ACC112 (cell line): ENCODE measurements around the gene RFX2.
"Not testable (repeated sequence)": the region's sequence is repeated elsewhere in the genome, so short reads cannot be mapped to it uniquely, and the experiment has no call there.

Experiments
- H2AFZ ChIP-seq: fragments of 200-600 bp; sonication (generic); one replicate; pipeline ENCODE4 v1.6.0; 2017; ENCODE audit warnings: antibody characterized with exemption, low read length; ENCODE audit not compliant: unreplicated experiment
- H3K27ac ChIP-seq: fragments of 200-600 bp; sonication (generic); 2 replicates; pipeline ENCODE4 v1.5.1; 2014; ENCODE audit warnings: low read depth, mild to moderate bottlenecking, antibody characterized with exemption, low read length, moderate library complexity
- H3K27me3 ChIP-seq: fragments of 200-600 bp; sonication (generic); 2 replicates; pipeline ENCODE4 v1.6.1; 2014; ENCODE audit warnings: mild to moderate bottlenecking, antibody characterized with exemption, low read length, moderate library complexity, mixed read lengths; ENCODE audit not compliant: insufficient read depth
- H3K36me3 ChIP-seq: fragments of 200-600 bp; sonication (generic); 2 replicates; pipeline ENCODE4 v1.6.1; 2016; ENCODE audit warnings: mild to moderate bottlenecking, antibody characterized with exemption, low read length, moderate library complexity, mixed read lengths; ENCODE audit not compliant: insufficient read depth
- H3K4me1 ChIP-seq: fragments of 200-600 bp; sonication (generic); one replicate; pipeline ENCODE4 v1.6.1; 2016; ENCODE audit warnings: low read length, mixed read lengths; ENCODE audit not compliant: insufficient read depth, unreplicated experiment, control insufficient read depth
- H3K4me3 ChIP-seq: fragments of 200-600 bp; sonication (generic); 2 replicates; pipeline ENCODE4 v1.5.1; 2014; ENCODE audit warnings: mild to moderate bottlenecking, low read depth, low read length
- H3K79me2 ChIP-seq: fragments of 200-600 bp; sonication (generic); one replicate; pipeline ENCODE4 v1.6.0; 2016; ENCODE audit warnings: low read length; ENCODE audit not compliant: control insufficient read depth, unreplicated experiment, insufficient read depth

Gene RFX2

GRCh38 chr19:6034512-6034911, 75.8 kb downstream of the RFX2 start:
- no peaks in the 10 kb centered on the region for H3K36me3 ChIP-seq
- H2AFZ ChIP-seq: no peak overlapping the region
- H3K27ac ChIP-seq: no peak overlapping the region
- no peak overlapping the region for H3K4me3 ChIP-seq
- peaks cover 7% of the 10 kb centered on the region for H3K4me1 ChIP-seq
- H3K79me2 ChIP-seq: no peaks in the 10 kb centered on the region
- H3K27me3 ChIP-seq: no peaks in the 10 kb centered on the region

GRCh38 chr19:6033744-6034264, 76.5 kb downstream of the RFX2 start:
- Histone ChIP-seq H3K36me3 (no peaks in the 10 kb centered on the region), H2AFZ (no peak overlapping the region), H3K4me3 (no peak overlapping the region), H3K79me2 (no peaks in the 10 kb centered on the region), H3K4me1 (peaks cover 2% of the 10 kb centered on the region), H3K27ac (no peak overlapping the region), H3K27me3 (no peaks in the 10 kb centered on the region)

DNA sequence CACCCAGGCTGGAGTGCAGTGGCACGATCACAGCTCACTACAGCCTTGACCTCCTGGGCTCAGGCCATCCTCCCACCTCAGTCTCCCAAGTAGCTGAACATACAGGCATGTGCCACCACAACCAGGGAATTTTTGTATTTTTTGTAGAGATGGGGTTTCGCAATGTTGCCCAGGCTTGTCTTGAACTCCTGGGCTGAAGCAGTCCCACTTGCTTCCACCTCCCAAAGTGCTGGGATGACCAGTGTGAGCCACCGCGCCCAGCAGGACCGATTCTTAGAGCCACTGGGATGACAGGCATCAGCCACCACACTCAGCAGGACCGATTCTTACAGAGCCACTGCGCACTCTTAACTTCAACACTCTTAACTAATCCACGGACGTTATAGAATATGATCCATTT, 77.5 kb downstream of the RFX2 start:
- peaks cover 2% of the 10 kb centered on the region for H3K4me1 ChIP-seq
- no peaks in the 10 kb centered on the region for H3K79me2 ChIP-seq
- no peak overlapping the region for H3K27ac ChIP-seq
- H3K4me3 ChIP-seq: no peak overlapping the region
- H2AFZ ChIP-seq: no peak overlapping the region
- H3K36me3 ChIP-seq: no peaks in the 10 kb centered on the region
- no peaks in the 10 kb centered on the region for H3K27me3 ChIP-seq

DNA sequence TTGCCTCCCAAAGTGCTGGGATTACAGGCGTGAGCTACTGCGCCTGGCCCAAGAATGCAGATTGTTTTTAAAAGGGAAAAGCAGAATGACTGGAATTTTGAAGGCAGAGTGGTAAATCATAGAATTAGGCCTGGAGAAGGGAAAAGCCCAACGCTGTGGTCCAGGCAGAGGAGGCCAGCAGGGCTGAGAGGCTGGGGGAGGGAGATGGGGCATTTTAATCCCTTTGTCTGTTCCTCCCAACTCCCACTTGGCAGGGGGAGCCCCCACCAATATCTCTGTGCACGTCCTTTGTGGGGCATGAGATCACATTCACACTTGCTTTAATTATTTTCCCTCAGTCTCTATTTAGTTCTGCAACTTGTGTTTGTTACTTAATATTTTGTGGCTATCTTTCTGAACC, 77.9 kb downstream of the RFX2 start:
- H3K36me3 ChIP-seq: no peaks in the 10 kb centered on the region
- H3K27me3 ChIP-seq: no peaks in the 10 kb centered on the region
- H2AFZ ChIP-seq: no peak overlapping the region
- H3K4me3 ChIP-seq: no peak overlapping the region
- H3K4me1 ChIP-seq: peaks cover 2% of the 10 kb centered on the region
- H3K79me2 ChIP-seq: no peaks in the 10 kb centered on the region
- no peak overlapping the region for H3K27ac ChIP-seq

- Histone ChIP-seq H3K36me3 (no peaks in the 10 kb centered on the region), H3K79me2 (no peaks in the 10 kb centered on the region), H3K4me1 (peaks cover 2% of the 10 kb centered on the region), H3K4me3 (no peak overlapping the region), H2AFZ (no peak overlapping the region), H3K27me3 (no peaks in the 10 kb centered on the region), H3K27ac (peak overlapping the region; percentile 66)
Observed at GRCh38 chr19:6030214-6030507, 80.1 kb downstream of the RFX2 start.

- Histone ChIP-seq H3K27ac (no peak overlapping the region), H2AFZ (no peak overlapping the region), H3K4me3 (no peak overlapping the region), H3K36me3 (no peaks in the 10 kb centered on the region), H3K79me2 (no peaks in the 10 kb centered on the region), H3K27me3 (no peaks in the 10 kb centered on the region), H3K4me1 (peaks cover 15% of the 10 kb centered on the region)
Observed at GRCh38 chr19:6026390-6027227, 83.7 kb downstream of the RFX2 start.

DNA sequence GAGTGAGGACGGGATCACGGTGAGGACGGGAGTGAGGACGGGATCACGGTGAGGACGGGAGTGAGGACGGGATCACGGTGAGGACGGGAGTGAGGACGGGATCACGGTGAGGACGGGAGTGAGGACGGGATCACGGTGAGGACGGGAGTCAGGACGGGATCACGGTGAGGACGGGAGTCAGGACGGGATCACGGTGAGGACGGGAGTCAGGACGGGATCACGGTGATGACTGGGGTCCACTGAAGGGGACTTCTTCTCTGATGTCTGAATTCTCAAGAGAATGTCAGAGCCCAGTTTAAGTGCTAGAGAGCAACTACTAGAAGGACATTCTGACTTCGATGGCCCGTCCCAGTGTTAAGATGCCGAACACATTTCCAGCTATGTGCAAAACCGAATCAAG, 85.5 kb downstream of the RFX2 start:
- not testable (repeated sequence) for H3K4me3 ChIP-seq, H2AFZ ChIP-seq, H3K79me2 ChIP-seq, H3K27ac ChIP-seq, H3K36me3 ChIP-seq, H3K27me3 ChIP-seq
- peaks cover 13% of the 10 kb centered on the region for H3K4me1 ChIP-seq

DNA sequence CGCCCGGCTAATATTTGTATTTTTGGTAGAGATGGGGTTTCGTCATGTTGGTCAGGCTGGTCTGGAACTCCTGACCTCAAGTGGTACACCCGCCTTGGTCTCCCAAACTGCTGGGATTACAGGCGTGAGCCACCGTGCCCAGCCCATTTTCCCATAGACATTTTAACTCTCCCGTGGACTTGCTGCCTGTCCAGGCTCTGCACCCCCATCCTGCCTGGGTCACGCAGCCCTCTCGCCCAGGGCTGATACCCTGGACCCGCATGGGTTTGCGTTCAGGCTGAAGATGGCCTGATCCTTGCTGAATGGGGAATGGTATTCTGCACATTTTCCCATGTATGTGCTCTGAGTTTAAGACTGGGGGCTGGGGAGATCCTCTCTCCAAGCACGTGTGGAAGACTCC, 86.4 kb downstream of the RFX2 start:
- no peak overlapping the region for H2AFZ ChIP-seq
- no peak overlapping the region for H3K4me3 ChIP-seq
- H3K27me3 ChIP-seq: no peaks in the 10 kb centered on the region
- no peak overlapping the region for H3K27ac ChIP-seq
- peaks cover 13% of the 10 kb centered on the region for H3K4me1 ChIP-seq
- H3K79me2 ChIP-seq: no peaks in the 10 kb centered on the region
- no peaks in the 10 kb centered on the region for H3K36me3 ChIP-seq

GRCh38 chr19:6023085-6023682, 87.1 kb downstream of the RFX2 start:
- peak overlapping the region; percentile 33; the same call in 1 of the 2 replicates for H3K4me3 ChIP-seq
- H3K4me1 ChIP-seq: peaks cover 13% of the 10 kb centered on the region
- H3K36me3 ChIP-seq: no peaks in the 10 kb centered on the region
- peak overlapping the region; percentile 82 for H3K27ac ChIP-seq
- H3K79me2 ChIP-seq: no peaks in the 10 kb centered on the region
- peak overlapping the region; percentile 80 for H2AFZ ChIP-seq
- H3K27me3 ChIP-seq: no peaks in the 10 kb centered on the region

GRCh38 chr19:6022570-6023064, 87.7 kb downstream of the RFX2 start:
- H2AFZ ChIP-seq: peak overlapping the region; percentile 80
- peak overlapping the region; percentile 82 for H3K27ac ChIP-seq
- H3K36me3 ChIP-seq: no peaks in the 10 kb centered on the region
- H3K79me2 ChIP-seq: no peaks in the 10 kb centered on the region
- peaks cover 13% of the 10 kb centered on the region for H3K4me1 ChIP-seq
- H3K27me3 ChIP-seq: no peaks in the 10 kb centered on the region
- no peak overlapping the region for H3K4me3 ChIP-seq
